ENCODE data around the gene MCRIP1. TPM values are rescaled to one million over a fixed set of nuclear protein-coding genes. Genes with fewer than 3 reads are reported as not detected.

MCRIP1 gene
- total and polyA plus RNA-seq, 9 of the 15 experiments (the other 6 are each of a cell fraction or from before 2014, with no cell fraction given): 0.39 to 35.8 (median 9.7) TPM

DNA sequence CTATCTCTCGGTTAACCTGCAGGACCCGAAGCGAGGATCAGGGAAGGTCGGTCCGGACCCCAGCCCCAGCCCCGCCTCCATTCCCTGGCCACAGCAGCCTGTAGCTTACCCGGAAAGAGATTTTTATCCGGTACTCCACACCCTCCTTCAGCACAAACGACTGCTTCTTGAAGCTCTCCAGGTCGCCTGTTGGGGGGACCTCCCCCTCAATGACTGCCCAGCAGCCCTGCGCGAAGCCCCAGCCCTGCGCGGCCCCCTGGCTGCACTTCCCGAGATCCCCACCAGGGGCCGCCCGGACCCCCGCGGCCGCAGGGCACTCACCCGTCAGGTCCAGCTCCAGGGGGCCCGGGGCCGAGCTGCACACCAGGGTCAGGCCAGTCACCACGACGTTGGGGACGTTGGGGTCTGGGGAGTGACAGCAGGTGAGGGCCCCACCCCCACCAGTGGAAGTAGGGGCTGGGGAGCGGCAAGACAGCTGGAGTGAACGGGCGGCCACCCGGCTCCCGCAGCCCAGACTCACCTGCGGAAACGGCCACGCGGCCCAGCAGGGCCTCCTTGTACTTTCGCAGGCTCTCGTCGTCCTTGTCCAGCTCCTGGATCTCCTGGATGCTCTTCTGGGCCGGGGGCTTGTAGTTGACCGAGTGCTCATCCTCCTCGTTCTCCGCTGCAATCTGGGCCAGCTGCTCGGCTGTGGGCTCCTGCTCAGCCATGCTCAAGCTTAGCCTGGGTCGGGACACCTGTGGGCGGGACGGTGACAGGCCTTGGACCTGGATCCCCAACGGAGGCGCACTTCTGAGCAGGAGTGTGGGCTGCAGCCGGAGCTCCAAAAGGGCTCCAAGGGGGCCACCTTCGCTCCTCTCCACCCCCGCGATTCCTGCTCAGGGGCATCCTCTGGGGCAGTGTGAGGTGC lies 36.4 kb upstream of the MCRIP1 start (continued):
- TF ChIP-seq EGR1 (conservative IDR thresholded peaks at IDR 0.05) (peak; percentile 50), NKRF (IDR thresholded peaks at IDR 0.05; ENCODE audit: borderline replicate concordance) (peak; percentile 36; the same call in 1 of the 2 replicates), TFAM (CRISPR knock-in tag; conservative IDR thresholded peaks at IDR 0.05) (no peak), SP1 (CRISPR knock-in tag; IDR thresholded peaks at IDR 0.05) (peak; percentile 40; the same call in 1 of the 2 replicates), ATF7 (IDR thresholded peaks at IDR 0.05) (0 out of 2 replicates have a peak, but pooled peaks have one; percentile 20), CCAR2 (IDR thresholded peaks at IDR 0.05; ENCODE audit: low read depth, low read length) (no peak), XRCC4 (IDR thresholded peaks at IDR 0.05; ENCODE audit: extremely low read depth, insufficient read depth, insufficient read length) (no peak), KAT7 (CRISPR knock-in tag; IDR thresholded peaks at IDR 0.05; ENCODE audit: borderline replicate concordance) (no peak), ZNF431 (CRISPR knock-in tag; IDR thresholded peaks at IDR 0.05) (no peak), SIN3B (IDR thresholded peaks at IDR 0.05; ENCODE audit: low read depth) (no peak), HDAC1 (IDR thresholded peaks at IDR 0.05) (no peak), MAZ (CRISPR knock-in tag; conservative IDR thresholded peaks at IDR 0.05 in 1 of 2, IDR thresholded peaks at IDR 0.05 in 1 of 2) (peak; percentile 13 to 60; a peak in 2 of 4 replicates), C11orf30 (IDR thresholded peaks at IDR 0.05; ENCODE audit: low read depth) (no peak), PYGO2 (tag; IDR thresholded peaks at IDR 0.05) (no peak), RBM34 (IDR thresholded peaks at IDR 0.05; ENCODE audit: borderline replicate concordance, insufficient read depth, low read length) (no peak), MCM2 (IDR thresholded peaks at IDR 0.05; ENCODE audit: low read depth) (no peak), NCOR1 (IDR thresholded peaks at IDR 0.05) (0 out of 2 replicates have a peak, but pooled peaks have one; percentile 5), NR3C1 (CRISPR knock-in tag; IDR thresholded peaks at IDR 0.05) (no peak), SREBF2 (CRISPR knock-in tag; IDR thresholded peaks at IDR 0.05) (no peak), CCNT2 (IDR thresholded peaks at IDR 0.05; ENCODE audit: borderline replicate concordance, extremely low read depth, insufficient read length, low read depth, low read length) (peak; percentile 27), KDM2B (CRISPR knock-in tag; IDR thresholded peaks at IDR 0.05) (peak; percentile 87; the same call in 1 of the 2 replicates)
- TF ChIP-seq, protein P1, sequence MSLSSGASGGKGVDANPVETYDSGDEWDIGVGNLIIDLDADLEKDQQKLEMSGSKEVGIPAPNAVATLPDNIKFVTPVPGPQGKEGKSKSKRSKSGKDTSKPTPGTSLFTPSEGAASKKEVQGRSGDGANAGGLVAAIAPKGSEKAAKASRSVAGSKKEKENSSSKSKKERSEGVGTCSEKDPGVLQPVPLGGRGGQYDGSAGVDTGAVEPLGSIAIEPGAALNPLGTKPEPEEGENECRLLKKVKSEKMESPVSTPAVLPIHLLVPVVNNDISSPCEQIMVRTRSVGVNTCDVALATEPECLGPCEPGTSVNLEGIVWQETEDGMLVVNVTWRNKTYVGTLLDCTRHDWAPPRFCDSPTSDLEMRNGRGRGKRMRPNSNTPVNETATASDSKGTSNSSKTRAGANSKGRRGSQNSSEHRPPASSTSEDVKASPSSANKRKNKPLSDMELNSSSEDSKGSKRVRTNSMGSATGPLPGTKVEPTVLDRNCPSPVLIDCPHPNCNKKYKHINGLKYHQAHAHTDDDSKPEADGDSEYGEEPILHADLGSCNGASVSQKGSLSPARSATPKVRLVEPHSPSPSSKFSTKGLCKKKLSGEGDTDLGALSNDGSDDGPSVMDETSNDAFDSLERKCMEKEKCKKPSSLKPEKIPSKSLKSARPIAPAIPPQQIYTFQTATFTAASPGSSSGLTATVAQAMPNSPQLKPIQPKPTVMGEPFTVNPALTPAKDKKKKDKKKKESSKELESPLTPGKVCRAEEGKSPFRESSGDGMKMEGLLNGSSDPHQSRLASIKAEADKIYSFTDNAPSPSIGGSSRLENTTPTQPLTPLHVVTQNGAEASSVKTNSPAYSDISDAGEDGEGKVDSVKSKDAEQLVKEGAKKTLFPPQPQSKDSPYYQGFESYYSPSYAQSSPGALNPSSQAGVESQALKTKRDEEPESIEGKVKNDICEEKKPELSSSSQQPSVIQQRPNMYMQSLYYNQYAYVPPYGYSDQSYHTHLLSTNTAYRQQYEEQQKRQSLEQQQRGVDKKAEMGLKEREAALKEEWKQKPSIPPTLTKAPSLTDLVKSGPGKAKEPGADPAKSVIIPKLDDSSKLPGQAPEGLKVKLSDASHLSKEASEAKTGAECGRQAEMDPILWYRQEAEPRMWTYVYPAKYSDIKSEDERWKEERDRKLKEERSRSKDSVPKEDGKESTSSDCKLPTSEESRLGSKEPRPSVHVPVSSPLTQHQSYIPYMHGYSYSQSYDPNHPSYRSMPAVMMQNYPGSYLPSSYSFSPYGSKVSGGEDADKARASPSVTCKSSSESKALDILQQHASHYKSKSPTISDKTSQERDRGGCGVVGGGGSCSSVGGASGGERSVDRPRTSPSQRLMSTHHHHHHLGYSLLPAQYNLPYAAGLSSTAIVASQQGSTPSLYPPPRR (CRISPR knock-in tag; IDR thresholded peaks at IDR 0.05; ENCODE audit: borderline replicate concordance): no peak

Measured in K562 (cell line).